Measurements from ENCODE around the gene NALCN. TPM values are rescaled to one million over a fixed set of nuclear protein-coding genes. Genes with fewer than 3 reads are reported as not detected.

NALCN gene
- total and polyA plus RNA-seq, 2 of the 8 experiments (the other 6 are each of a cell fraction or from before 2014, with no cell fraction given): 0.26 to 0.54 TPM

GRCh38 chr13:101098873-101099272 is 317.4 kb downstream of the NALCN start:
- FAIRE-seq: no peak
- CTCF ChIA-PET (ENCODE audit: partially characterized antibody): interaction anchor here (0.8 to 1.2 kb wide), 3 partner anchors 29 to 377 kb away, joined by 3 read pairs; no protein-coding TSS in a partner anchor
- no peak overlapping the region for H2BK12ac ChIP-seq (ENCODE audit: low read depth, low read length)
- TF ChIP-seq SP4 (IDR thresholded peaks at IDR 0.05; ENCODE audit: low read length): no peak
- no peak for TF ChIP-seq CHD1 (IDR thresholded peaks at IDR 0.05; ENCODE audit: low read depth, low read length)
- TF ChIP-seq TEAD4 (IDR thresholded peaks at IDR 0.05; ENCODE audit: low read depth, low read length): no peak
- TF ChIP-seq MAX (IDR thresholded peaks at IDR 0.05): no peak
- no peak for TF ChIP-seq TCF12 (IDR thresholded peaks at IDR 0.05; ENCODE audit: low read depth, low read length)
- no peak for TF ChIP-seq GTF2F1 (IDR thresholded peaks at IDR 0.05; ENCODE audit: borderline replicate concordance, low read depth, low read length)
- TF ChIP-seq RFX5 (IDR thresholded peaks at IDR 0.05; ENCODE audit: borderline replicate concordance, low read depth, low read length): no peak
- no peak for TF ChIP-seq USF2 (IDR thresholded peaks at IDR 0.05; ENCODE audit: low read length)
- no peak for TF ChIP-seq MAFK (IDR thresholded peaks at IDR 0.05; ENCODE audit: low read depth, low read length)
- TF ChIP-seq SAP30 (IDR thresholded peaks at IDR 0.05; ENCODE audit: insufficient read depth, insufficient replicate concordance, low read length): no peak

More at GRCh38 chr13:101098873-101099272, 317.4 kb downstream of the NALCN start:
- Histone ChIP-seq H3K18ac (ENCODE audit: extremely low read depth, low read length) (no peak overlapping the region), H2BK15ac (ENCODE audit: low read length) (no peak overlapping the region), H4K91ac (replicated peaks; ENCODE audit: insufficient read length, low read length) (no peak overlapping the region), H3K4ac (replicated peaks; ENCODE audit: insufficient read length, low read depth, low read length) (no peak overlapping the region), H4K20me1 (replicated peaks in 1 of 2; ENCODE audit: control insufficient read depth in 1 of 2, insufficient read depth in 2 of 2, low read length in 2 of 2) (no peaks in the 10 kb centered on the region), H2AFZ (ENCODE audit: low read length) (no peak overlapping the region), H3K4me1 (replicated peaks in 1 of 4; ENCODE audit: control insufficient read depth in 3 of 4, insufficient read depth in 4 of 4, low read length in 3 of 4) (no peaks in the 10 kb centered on the region), H2AK5ac (ENCODE audit: low read depth, low read length) (no peak overlapping the region), H3K56ac (replicated peaks; ENCODE audit: insufficient read length, low read depth, low read length) (no peak overlapping the region), H3K79me2 (ENCODE audit: control insufficient read depth in 1 of 2, insufficient read depth in 2 of 2, low read length in 2 of 2) (no peaks in the 10 kb centered on the region), H3K79me1 (ENCODE audit: low read depth, low read length) (no peaks in the 10 kb centered on the region), H3K9ac (replicated peaks in 1 of 4; ENCODE audit: extremely low read depth in 1 of 4, low read depth in 3 of 4, low read length in 3 of 4) (no peak overlapping the region), H3K23ac (ENCODE audit: insufficient read length) (no peak overlapping the region), H3K4me3 (ENCODE audit: extremely low read depth in 1 of 4, insufficient read depth in 2 of 4, low read depth in 3 of 4, low read length in 4 of 4) (no peak overlapping the region), H3K9me3 (ENCODE audit: insufficient read depth in 2 of 2, low read depth in 1 of 2, low read length in 1 of 2) (no peaks in the 10 kb centered on the region), H3K23me2 (ENCODE audit: low read depth, low read length) (no peaks in the 10 kb centered on the region), H2BK20ac (ENCODE audit: low read length) (no peak overlapping the region), H3K36me3 (ENCODE audit: control insufficient read depth in 2 of 4, insufficient read depth in 4 of 4, low read length in 3 of 4) (no peaks in the 10 kb centered on the region; a peak in 1 of 8 replicates), H3K27ac (ENCODE audit: low read depth, low read length) (no peak overlapping the region), H2BK5ac (ENCODE audit: low read depth, low read length) (no peak overlapping the region), H2BK120ac (replicated peaks; ENCODE audit: low read depth, low read length) (no peak overlapping the region), H3K14ac (ENCODE audit: insufficient read length) (no peak overlapping the region), H4K8ac (ENCODE audit: extremely low read depth, insufficient read depth, low read length) (no peak overlapping the region), H4K5ac (ENCODE audit: insufficient read length, low read depth, low read length) (no peak overlapping the region), H3K27me3 (replicated peaks in 1 of 4; ENCODE audit: control insufficient read depth in 3 of 4, extremely low read depth in 1 of 4, insufficient read depth in 3 of 4, low read length in 3 of 4) (no peaks in the 10 kb centered on the region), H3K4me2 (ENCODE audit: insufficient read depth in 1 of 2, low read depth in 2 of 2, low read length in 2 of 2) (no peak overlapping the region)
- DNase-seq (ENCODE audit: low read depth in 1 of 2, low spot score in 2 of 2): no peak
- 97% methylated on average over 4 of the region's 4 CpGs; no CpG with 5 or more reads in 1 of the 2 experiments for WGBS, 2 experiments (ENCODE audit: extremely low coverage in 1 of 2, insufficient coverage in 1 of 2, insufficient read length in 1 of 2, insufficient replicate concordance in 2 of 2, low coverage in 1 of 2, low lambda C conversion rate in 2 of 2, missing lambda C conversion rate in 1 of 2)
- POLR2A ChIA-PET (ENCODE audit: partially characterized antibody): no interaction called here

All from H1 (cell line).